ENCODE data around the gene ZKSCAN8. TPM values are rescaled to one million over a fixed set of nuclear protein-coding genes. Genes with fewer than 3 reads are reported as not detected.

ZKSCAN8 gene
- total RNA-seq, 4 donors from 2014 or later: 19.8 to 38.4 (median 24.8) TPM

DNA sequence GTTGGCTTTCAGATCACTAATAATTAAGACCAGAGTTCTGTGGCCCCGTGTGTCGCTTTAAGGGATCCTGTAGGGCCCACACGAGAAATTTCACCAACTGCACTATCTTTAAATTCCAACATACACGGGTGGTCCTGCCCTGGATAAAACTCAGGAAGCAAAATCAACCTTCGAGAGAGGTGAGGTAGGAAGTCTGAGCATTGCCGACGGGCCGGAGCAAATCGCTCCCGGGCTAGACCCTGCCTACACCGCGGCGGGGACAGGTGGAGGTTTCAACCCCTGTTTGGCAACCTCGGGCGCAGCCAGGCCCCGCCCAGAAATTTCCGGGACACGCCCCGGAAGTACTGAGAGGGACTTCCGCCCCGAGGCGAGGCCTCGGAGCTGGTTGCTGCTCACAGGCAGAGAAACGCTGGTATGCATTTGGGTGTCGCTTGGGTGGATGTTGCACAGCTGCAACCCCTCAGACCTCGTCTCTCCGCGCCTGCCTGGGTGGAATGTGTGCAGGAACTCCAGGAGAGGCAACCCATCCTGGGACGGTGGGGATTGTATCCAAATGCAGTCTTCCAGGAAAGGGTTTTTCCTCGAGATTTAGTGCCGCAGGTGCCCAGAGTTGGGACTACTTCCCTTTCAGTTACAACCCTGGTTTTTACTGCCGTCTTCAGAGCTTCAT lies 19.9 kb downstream of the ZKSCAN8 start:
- TF ChIP-seq POLR2A (IDR thresholded peaks at IDR 0.05) (no peak), EP300 (IDR thresholded peaks at IDR 0.05) (peak in 1 of 2 donors; percentile 59)
- peak; percentile 32 to 41 for DNase-seq (ENCODE audit: low spot score in 2 of 2)
- WGBS, 2 donors: 8 to 9% methylated on average over 31 to 32 of the region's 32 CpGs
- peaks cover 0 to 24% (median 0%) of the 10 kb centered on the region in 3 donors for H3K36me3 ChIP-seq
- peak overlapping the region; percentile 31 to 57 (median 46) for H3K4me3 ChIP-seq
- no peaks in the 10 kb centered on the region for H3K27me3 ChIP-seq
- H3K9me3 ChIP-seq: no peaks in the 10 kb centered on the region
- peaks cover 0 to 6% (median 3%) of the 10 kb centered on the region in 4 donors for H3K4me1 ChIP-seq
- no peak overlapping the region for H3K27ac ChIP-seq

DNA sequence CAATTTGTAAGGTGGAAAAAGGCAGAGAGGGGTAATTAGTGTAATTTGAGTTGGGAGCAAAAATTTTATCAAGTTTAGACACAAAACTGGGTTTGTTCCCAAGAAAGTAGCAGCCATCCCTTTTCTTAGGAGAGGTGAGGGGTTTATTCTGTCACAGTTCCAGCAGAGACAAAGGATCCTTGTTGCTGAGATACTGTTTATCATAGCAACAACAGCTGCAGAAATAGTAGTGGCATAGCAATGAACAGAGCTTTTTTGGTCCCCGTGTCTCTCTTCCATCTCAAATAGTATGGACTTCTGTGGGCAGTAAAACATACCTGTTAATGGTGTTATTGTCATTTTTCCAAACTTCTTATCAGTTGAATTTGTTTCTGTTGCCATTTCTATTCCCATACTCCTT lies 23.9 kb downstream of the ZKSCAN8 start:
- peaks cover 0 to 6% (median 3%) of the 10 kb centered on the region in 4 donors for H3K4me1 ChIP-seq
- H3K27ac ChIP-seq: no peak overlapping the region
- 37 to 43% methylated on average over 1 of the region's 1 CpG for WGBS, 2 donors
- no peak for TF ChIP-seq EP300 (IDR thresholded peaks at IDR 0.05)
- TF ChIP-seq, protein P1, sequence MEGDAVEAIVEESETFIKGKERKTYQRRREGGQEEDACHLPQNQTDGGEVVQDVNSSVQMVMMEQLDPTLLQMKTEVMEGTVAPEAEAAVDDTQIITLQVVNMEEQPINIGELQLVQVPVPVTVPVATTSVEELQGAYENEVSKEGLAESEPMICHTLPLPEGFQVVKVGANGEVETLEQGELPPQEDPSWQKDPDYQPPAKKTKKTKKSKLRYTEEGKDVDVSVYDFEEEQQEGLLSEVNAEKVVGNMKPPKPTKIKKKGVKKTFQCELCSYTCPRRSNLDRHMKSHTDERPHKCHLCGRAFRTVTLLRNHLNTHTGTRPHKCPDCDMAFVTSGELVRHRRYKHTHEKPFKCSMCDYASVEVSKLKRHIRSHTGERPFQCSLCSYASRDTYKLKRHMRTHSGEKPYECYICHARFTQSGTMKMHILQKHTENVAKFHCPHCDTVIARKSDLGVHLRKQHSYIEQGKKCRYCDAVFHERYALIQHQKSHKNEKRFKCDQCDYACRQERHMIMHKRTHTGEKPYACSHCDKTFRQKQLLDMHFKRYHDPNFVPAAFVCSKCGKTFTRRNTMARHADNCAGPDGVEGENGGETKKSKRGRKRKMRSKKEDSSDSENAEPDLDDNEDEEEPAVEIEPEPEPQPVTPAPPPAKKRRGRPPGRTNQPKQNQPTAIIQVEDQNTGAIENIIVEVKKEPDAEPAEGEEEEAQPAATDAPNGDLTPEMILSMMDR (IDR thresholded peaks at IDR 0.05): no peak
- no peak for DNase-seq (ENCODE audit: low spot score in 2 of 2)
- H3K4me3 ChIP-seq: no peak overlapping the region
- no peaks in the 10 kb centered on the region for H3K27me3 ChIP-seq
- H3K36me3 ChIP-seq: peaks cover 0 to 32% (median 0%) of the 10 kb centered on the region in 3 donors
- no peaks in the 10 kb centered on the region for H3K9me3 ChIP-seq

DNA sequence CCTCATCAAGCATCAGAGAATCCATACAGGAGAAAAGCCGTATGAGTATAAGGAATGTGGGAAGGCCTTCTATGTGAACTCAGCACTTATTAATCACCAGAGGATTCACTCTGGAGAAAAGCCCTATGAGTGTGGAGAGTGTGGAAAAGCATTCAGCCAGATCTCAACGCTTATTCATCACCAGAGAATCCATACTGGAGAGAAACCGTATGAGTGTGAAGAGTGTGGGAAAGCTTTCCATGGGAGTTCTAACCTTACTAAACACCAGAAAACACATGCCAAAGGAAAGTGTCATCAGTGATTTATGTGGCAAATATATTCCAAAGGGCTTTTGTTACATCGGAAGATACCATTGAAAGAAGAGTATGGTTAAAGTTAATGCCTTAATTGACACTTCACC lies 25.4 kb downstream of the ZKSCAN8 start:
- H3K27me3 ChIP-seq: no peaks in the 10 kb centered on the region
- WGBS, 2 donors: 65 to 66% methylated on average over 4 of the region's 4 CpGs
- H3K9me3 ChIP-seq: no peaks in the 10 kb centered on the region
- H3K4me1 ChIP-seq: peaks cover 0 to 4% (median under 1%) of the 10 kb centered on the region in 4 donors
- H3K4me3 ChIP-seq: no peak overlapping the region
- no peak overlapping the region for H3K27ac ChIP-seq
- H3K36me3 ChIP-seq: peaks cover 0 to 43% (median 0%) of the 10 kb centered on the region in 3 donors
- DNase-seq (ENCODE audit: low spot score in 2 of 2): no peak
- TF ChIP-seq EP300 (IDR thresholded peaks at IDR 0.05) (no peak), POLR2A (IDR thresholded peaks at IDR 0.05) (no peak)
- TF ChIP-seq, protein P1 (IDR thresholded peaks at IDR 0.05): no peak

DNA sequence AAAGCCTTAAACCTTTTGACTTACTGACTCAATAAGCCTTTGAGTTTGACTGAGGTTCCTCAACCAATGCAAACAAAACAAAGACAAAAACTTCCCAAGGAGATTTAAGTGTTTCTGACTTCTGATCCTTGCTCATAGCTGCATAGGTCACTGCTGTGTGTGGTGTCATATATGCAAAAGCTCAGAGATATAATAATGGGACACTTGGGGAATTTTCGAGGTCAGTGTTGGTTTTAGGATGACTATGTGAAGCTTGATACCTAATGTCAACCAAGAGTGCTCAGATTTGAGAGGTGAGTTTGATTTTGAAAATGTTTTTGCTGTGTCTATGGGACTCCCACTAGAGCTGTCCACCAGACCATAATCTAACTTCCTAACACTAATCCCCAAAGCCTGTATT lies 26.2 kb downstream of the ZKSCAN8 start:
- peaks cover 0 to 49% (median 0%) of the 10 kb centered on the region in 3 donors for H3K36me3 ChIP-seq
- no peaks in the 10 kb centered on the region for H3K9me3 ChIP-seq
- no peak overlapping the region for H3K4me3 ChIP-seq
- H3K4me1 ChIP-seq: no peaks in the 10 kb centered on the region
- TF ChIP-seq, protein P1 (IDR thresholded peaks at IDR 0.05): no peak
- TF ChIP-seq EP300 (IDR thresholded peaks at IDR 0.05): no peak
- TF ChIP-seq POLR2A (IDR thresholded peaks at IDR 0.05): no peak
- H3K27me3 ChIP-seq: no peaks in the 10 kb centered on the region
- no peak for DNase-seq (ENCODE audit: low spot score in 2 of 2)
- 85 to 86% methylated on average over 1 of the region's 1 CpG for WGBS, 2 donors
- no peak overlapping the region for H3K27ac ChIP-seq

DNA sequence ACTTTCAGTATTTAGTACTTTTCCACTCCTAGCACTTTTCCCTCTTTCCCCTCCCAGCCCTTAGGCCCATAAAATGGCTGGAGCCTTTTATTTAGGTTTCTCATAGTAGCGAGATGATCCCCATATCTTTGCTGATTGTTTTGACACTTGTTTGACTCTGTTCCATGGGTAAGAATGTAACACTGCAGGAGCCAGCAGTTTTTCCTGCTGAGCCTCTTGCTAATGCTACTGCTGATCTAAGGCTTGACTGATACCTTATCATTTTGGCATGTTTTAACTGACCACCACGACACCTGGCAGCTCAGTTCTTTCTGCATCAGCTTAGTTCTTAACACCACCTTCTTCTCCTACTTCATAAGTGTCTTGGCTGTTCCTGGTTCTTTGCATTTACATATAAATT lies 29.6 kb downstream of the ZKSCAN8 start:
- H3K36me3 ChIP-seq: peaks cover 0 to 51% (median 0%) of the 10 kb centered on the region in 3 donors
- WGBS, 2 donors: 93 to 97% methylated on average over 2 of the region's 2 CpGs
- H3K4me3 ChIP-seq: no peak overlapping the region
- no peaks in the 10 kb centered on the region for H3K27me3 ChIP-seq
- no peaks in the 10 kb centered on the region for H3K9me3 ChIP-seq
- H3K4me1 ChIP-seq: no peaks in the 10 kb centered on the region
- no peak for TF ChIP-seq POLR2A (IDR thresholded peaks at IDR 0.05)
- no peak for TF ChIP-seq EP300 (IDR thresholded peaks at IDR 0.05)
- TF ChIP-seq, protein P1 (IDR thresholded peaks at IDR 0.05): no peak
- H3K27ac ChIP-seq: no peak overlapping the region
- no peak for DNase-seq (ENCODE audit: low spot score in 2 of 2)

Measured in tibial nerve (tissue), 4 donors.